ENCODE measurements around the gene MYH13. TPM values are rescaled to one million over a fixed set of nuclear protein-coding genes. Genes with fewer than 3 reads are reported as not detected.

The MYH13 gene
- not detected for total RNA-seq
- long read RNA-seq, partial matches to known transcripts, result 0 of 1 reads
- long read RNA-seq, other reads (novel, unspliced or antisense), result 1 of 1 reads

GRCh38 chr17:10372906-10373305 is at the start of gene MYH13:
Gene MYH13 (minus strand): TSS chr17:10373006. CDS start chr17:10364530, 8,476 bp downstream.
- DNase-seq (no peak), ATAC-seq (no peak)
- intact Hi-C loops (cut with DNase I), result no loop called here

GRCh38 chr17:10421900-10422542 is 49.2 kb upstream of the MYH13 start, which contains the start of gene MYH8:
Gene MYH8 (minus strand): TSS chr17:10421950. CDS start chr17:10420227, 1,723 bp downstream.
- DNase-seq (no peak), ATAC-seq (no peak)
- intact Hi-C loops (cut with DNase I), result no loop called here

- DNase-seq (no peak), ATAC-seq (no peak)
- intact Hi-C loops (cut with DNase I), result no loop called here
These were observed 48.4 kb upstream of the MYH13 start for GRCh38 chr17:10421211-10421610.

GRCh38 chr17:10420811-10421210 is 48.0 kb upstream of the MYH13 start:
- ATAC-seq (no peak), DNase-seq (no peak)
- intact Hi-C loops (cut with DNase I), result no loop called here

- intact Hi-C loops (cut with DNase I), result no loop called here
- ATAC-seq (no peak), DNase-seq (no peak)
These were observed 44.6 kb upstream of the MYH13 start for GRCh38 chr17:10417431-10417830.

- DNase-seq (no peak), ATAC-seq (no peak)
- intact Hi-C loops (cut with DNase I), result no loop called here
These were observed 42.4 kb upstream of the MYH13 start for GRCh38 chr17:10415161-10415560.

- ATAC-seq, result no peak
- no peak for DNase-seq
- intact Hi-C loops (cut with DNase I), result no loop called here
These were observed 30.8 kb upstream of the MYH13 start for GRCh38 chr17:10403589-10403988.

GRCh38 chr17:10398352-10398751 is 25.5 kb upstream of the MYH13 start:
- no peak for ATAC-seq
- DNase-seq, result no peak
- intact Hi-C loops (cut with DNase I), result loop anchor here in 1 of 2 donors (10.0 kb wide), 1 partner anchor 126 kb away; no protein-coding TSS in a partner anchor

GRCh38 chr17:10396524-10397163 is 23.8 kb upstream of the MYH13 start:
- no peak for DNase-seq
- intact Hi-C loops (cut with DNase I), result loop anchor here in 1 of 2 donors (10.0 kb wide), 1 partner anchor 128 kb away; no protein-coding TSS in a partner anchor
- no peak for ATAC-seq

GRCh38 chr17:10394201-10394887 is 21.5 kb upstream of the MYH13 start:
- DNase-seq (no peak), ATAC-seq (no peak)
- intact Hi-C loops (cut with DNase I), result loop anchor here in 1 of 2 donors (10.0 kb wide), 1 partner anchor 130 kb away; no protein-coding TSS in a partner anchor

- DNase-seq (no peak), ATAC-seq (no peak)
- intact Hi-C loops (cut with DNase I), result loop anchor here in 1 of 2 donors (10.0 kb wide), 1 partner anchor 132 kb away; no protein-coding TSS in a partner anchor
These were observed 20.1 kb upstream of the MYH13 start for GRCh38 chr17:10392880-10393279.

GRCh38 chr17:10385871-10386270 is 13.1 kb upstream of the MYH13 start:
- no peak for DNase-seq
- no peak for ATAC-seq
- intact Hi-C loops (cut with DNase I), result no loop called here

GRCh38 chr17:10384175-10384574 is 11.4 kb upstream of the MYH13 start:
- ATAC-seq (peak in 1 of 2 donors; percentile 22), DNase-seq (no peak)
- intact Hi-C loops (cut with DNase I), result no loop called here

GRCh38 chr17:10380631-10381408 is 8.0 kb upstream of the MYH13 start:
- intact Hi-C loops (cut with DNase I), result no loop called here
- ATAC-seq, result peak in 1 of 2 donors; percentile 67

GRCh38 chr17:10370016-10370608 is 2.7 kb downstream of the MYH13 start:
- DNase-seq (no peak), ATAC-seq (peak in 1 of 2 donors; percentile 43)
- intact Hi-C loops (cut with DNase I), result no loop called here

More at GRCh38 chr17:10380631-10381408, 8.0 kb upstream of the MYH13 start:
- DNase-seq, result no peak

GRCh38 chr17:10369239-10369638 is 3.6 kb downstream of the MYH13 start:
- DNase-seq (no peak), ATAC-seq (no peak)
- intact Hi-C loops (cut with DNase I), result no loop called here

GRCh38 chr17:10368561-10368960 is 4.2 kb downstream of the MYH13 start:
- ATAC-seq, result no peak
- DNase-seq, result no peak
- intact Hi-C loops (cut with DNase I), result no loop called here

- intact Hi-C loops (cut with DNase I), result no loop called here
- DNase-seq (no peak), ATAC-seq (no peak)
These were observed 12.2 kb downstream of the MYH13 start for GRCh38 chr17:10360578-10360977.

GRCh38 chr17:10357768-10358167 is 15.0 kb downstream of the MYH13 start:
- intact Hi-C loops (cut with DNase I), result no loop called here
- ATAC-seq, result no peak

More at GRCh38 chr17:10357768-10358167, 15.0 kb downstream of the MYH13 start:
- DNase-seq, result no peak
